ENCODE measurements around the gene RPS6KA2. TPM values are rescaled to one million over a fixed set of nuclear protein-coding genes. Genes with fewer than 3 reads are reported as not detected.
A peak's percentile ranks its signal among the peaks of the same experiment; 100 is the strongest.

Gene RPS6KA2
- polyA plus RNA-seq, 1 donor (not counting 4 experiments of a cell fraction or from before 2014, with no cell fraction given), result 8.2 TPM

- Histone ChIP-seq H3K36me3 (ENCODE audit: control insufficient read depth in 2 of 2, extremely low read depth in 1 of 2, insufficient read depth in 2 of 2, low read length in 2 of 2) (no peaks in the 10 kb centered on the region), H3K27ac (ENCODE audit: control insufficient read depth, insufficient read depth, low read length) (no peak overlapping the region), H3K4me2 (ENCODE audit: control insufficient read depth, extremely low read depth, insufficient read depth, low read depth, low read length) (peak overlapping the region; percentile 8), H3K9me3 (ENCODE audit: control insufficient read depth, low read depth, low read length) (no peaks in the 10 kb centered on the region), H3K4me3 (ENCODE audit: control insufficient read depth in 2 of 3, extremely low read depth in 1 of 3, insufficient read depth in 2 of 3, low read depth in 1 of 3, low read length in 3 of 3) (no peak overlapping the region), H3K79me2 (ENCODE audit: control insufficient read depth, insufficient read depth, low read length) (no peaks in the 10 kb centered on the region), H4K20me1 (ENCODE audit: control insufficient read depth, extremely low read depth, insufficient read depth, low read length) (no peaks in the 10 kb centered on the region), H3K9ac (ENCODE audit: control insufficient read depth, extremely low read depth, insufficient read depth, low read length) (no peak overlapping the region), H3K9me1 (ENCODE audit: control insufficient read depth, extremely low read depth, insufficient read depth, low read length) (no peaks in the 10 kb centered on the region), H3K4me1 (ENCODE audit: control insufficient read depth, extremely low read depth, insufficient read depth, low read length) (peaks cover 9% of the 10 kb centered on the region), H2AFZ (ENCODE audit: control insufficient read depth, low read length) (no peak overlapping the region), H3K27me3 (ENCODE audit: control insufficient read depth, extremely low read depth, insufficient read depth, low read length) (peaks cover 2% of the 10 kb centered on the region)
- no peak for TF ChIP-seq CTCF (optimal IDR thresholded peaks at IDR 0.05 in 1 of 3, IDR thresholded peaks at IDR 0.05 in 1 of 3, conservative IDR thresholded peaks at IDR 0.05 in 1 of 3; ENCODE audit: extremely low read depth in 1 of 3, insufficient read depth in 2 of 3, low read length in 3 of 3)
- TF ChIP-seq EZH2 (IDR thresholded peaks at IDR 0.05; ENCODE audit: low read length), result no peak
- DNase-seq (ENCODE audit: low read depth, low spot score) (no peak), FAIRE-seq (no peak)
- dilution Hi-C loops (cut with MboI; ENCODE audit: extremely low pct_ligation_motif_present, low sequenced_read_pairs), result no loop called here
Measured at GRCh38 chr6:166470029-166470862, 156.8 kb downstream of the RPS6KA2 start.

- Histone ChIP-seq H3K4me3 (ENCODE audit: control insufficient read depth in 2 of 3, extremely low read depth in 1 of 3, insufficient read depth in 2 of 3, low read depth in 1 of 3, low read length in 3 of 3) (no peak overlapping the region), H3K27ac (ENCODE audit: control insufficient read depth, insufficient read depth, low read length) (no peak overlapping the region), H3K36me3 (ENCODE audit: control insufficient read depth in 2 of 2, extremely low read depth in 1 of 2, insufficient read depth in 2 of 2, low read length in 2 of 2) (no peaks in the 10 kb centered on the region), H3K4me2 (ENCODE audit: control insufficient read depth, extremely low read depth, insufficient read depth, low read depth, low read length) (no peak overlapping the region), H3K9me3 (ENCODE audit: control insufficient read depth, low read depth, low read length) (no peaks in the 10 kb centered on the region), H2AFZ (ENCODE audit: control insufficient read depth, low read length) (no peak overlapping the region), H3K27me3 (ENCODE audit: control insufficient read depth, extremely low read depth, insufficient read depth, low read length) (no peaks in the 10 kb centered on the region), H3K9me1 (ENCODE audit: control insufficient read depth, extremely low read depth, insufficient read depth, low read length) (no peaks in the 10 kb centered on the region), H4K20me1 (ENCODE audit: control insufficient read depth, extremely low read depth, insufficient read depth, low read length) (no peaks in the 10 kb centered on the region), H3K9ac (ENCODE audit: control insufficient read depth, extremely low read depth, insufficient read depth, low read length) (no peak overlapping the region), H3K79me2 (ENCODE audit: control insufficient read depth, insufficient read depth, low read length) (no peaks in the 10 kb centered on the region), H3K4me1 (ENCODE audit: control insufficient read depth, extremely low read depth, insufficient read depth, low read length) (peaks cover 9% of the 10 kb centered on the region)
- no peak for DNase-seq (ENCODE audit: low read depth, low spot score)
- TF ChIP-seq EZH2 (IDR thresholded peaks at IDR 0.05; ENCODE audit: low read length) (no peak), CTCF (optimal IDR thresholded peaks at IDR 0.05 in 1 of 3, IDR thresholded peaks at IDR 0.05 in 1 of 3, conservative IDR thresholded peaks at IDR 0.05 in 1 of 3; ENCODE audit: extremely low read depth in 1 of 3, insufficient read depth in 2 of 3, low read length in 3 of 3) (no peak)
- dilution Hi-C loops (cut with MboI; ENCODE audit: extremely low pct_ligation_motif_present, low sequenced_read_pairs), result no loop called here
- FAIRE-seq, result no peak
Measured at GRCh38 chr6:166469426-166469961, 157.6 kb downstream of the RPS6KA2 start.
